ENCODE measurements around the gene GP9.

GP9 gene

GRCh38 chr3:129031476-129032215 is 28.9 kb upstream of the GP9 start:
- Histone ChIP-seq H3K4me3 (ENCODE audit: low read depth, low read length) (no peak overlapping the region), H3K27me3 (replicated peaks) (no peaks in the 10 kb centered on the region), H3K27ac (no peak overlapping the region), H3K36me3 (replicated peaks) (no peaks in the 10 kb centered on the region)
- TF ChIP-seq, protein P1, sequence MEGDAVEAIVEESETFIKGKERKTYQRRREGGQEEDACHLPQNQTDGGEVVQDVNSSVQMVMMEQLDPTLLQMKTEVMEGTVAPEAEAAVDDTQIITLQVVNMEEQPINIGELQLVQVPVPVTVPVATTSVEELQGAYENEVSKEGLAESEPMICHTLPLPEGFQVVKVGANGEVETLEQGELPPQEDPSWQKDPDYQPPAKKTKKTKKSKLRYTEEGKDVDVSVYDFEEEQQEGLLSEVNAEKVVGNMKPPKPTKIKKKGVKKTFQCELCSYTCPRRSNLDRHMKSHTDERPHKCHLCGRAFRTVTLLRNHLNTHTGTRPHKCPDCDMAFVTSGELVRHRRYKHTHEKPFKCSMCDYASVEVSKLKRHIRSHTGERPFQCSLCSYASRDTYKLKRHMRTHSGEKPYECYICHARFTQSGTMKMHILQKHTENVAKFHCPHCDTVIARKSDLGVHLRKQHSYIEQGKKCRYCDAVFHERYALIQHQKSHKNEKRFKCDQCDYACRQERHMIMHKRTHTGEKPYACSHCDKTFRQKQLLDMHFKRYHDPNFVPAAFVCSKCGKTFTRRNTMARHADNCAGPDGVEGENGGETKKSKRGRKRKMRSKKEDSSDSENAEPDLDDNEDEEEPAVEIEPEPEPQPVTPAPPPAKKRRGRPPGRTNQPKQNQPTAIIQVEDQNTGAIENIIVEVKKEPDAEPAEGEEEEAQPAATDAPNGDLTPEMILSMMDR (IDR thresholded peaks at IDR 0.05; ENCODE audit: low read depth, low read length, missing control alignments): no peak
- in situ Hi-C loops (cut with HindIII; ENCODE audit: low pct_ligation_motif_present, low sequenced_read_pairs): no loop called here
- no peak for DNase-seq

- Histone ChIP-seq H3K27ac (no peak overlapping the region), H3K27me3 (replicated peaks) (no peaks in the 10 kb centered on the region), H3K4me3 (ENCODE audit: low read depth, low read length) (no peak overlapping the region), H3K36me3 (replicated peaks) (no peaks in the 10 kb centered on the region)
- in situ Hi-C loops (cut with HindIII; ENCODE audit: low pct_ligation_motif_present, low sequenced_read_pairs): no loop called here
- TF ChIP-seq, protein P1 (IDR thresholded peaks at IDR 0.05; ENCODE audit: low read depth, low read length, missing control alignments): no peak
- DNase-seq: no peak
Observed at GRCh38 chr3:129032716-129033115, 27.9 kb upstream of the GP9 start.

GRCh38 chr3:129033151-129033550 is 27.4 kb upstream of the GP9 start:
- TF ChIP-seq, protein P1 (IDR thresholded peaks at IDR 0.05; ENCODE audit: low read depth, low read length, missing control alignments): no peak
- no peak overlapping the region for H3K27ac ChIP-seq
- no peaks in the 10 kb centered on the region for H3K36me3 ChIP-seq (replicated peaks)
- in situ Hi-C loops (cut with HindIII; ENCODE audit: low pct_ligation_motif_present, low sequenced_read_pairs): no loop called here
- DNase-seq: no peak
- no peaks in the 10 kb centered on the region for H3K27me3 ChIP-seq (replicated peaks)
- no peak overlapping the region for H3K4me3 ChIP-seq (ENCODE audit: low read depth, low read length)

- Histone ChIP-seq H3K27ac (no peak overlapping the region), H3K4me3 (ENCODE audit: low read depth, low read length) (no peak overlapping the region), H3K27me3 (replicated peaks) (peaks cover 3% of the 10 kb centered on the region), H3K36me3 (replicated peaks) (no peaks in the 10 kb centered on the region)
- TF ChIP-seq, protein P1 (IDR thresholded peaks at IDR 0.05; ENCODE audit: low read depth, low read length, missing control alignments): no peak
- no peak for DNase-seq
- in situ Hi-C loops (cut with HindIII; ENCODE audit: low pct_ligation_motif_present, low sequenced_read_pairs): no loop called here
Observed at GRCh38 chr3:129033633-129034321, 26.8 kb upstream of the GP9 start.

DNA sequence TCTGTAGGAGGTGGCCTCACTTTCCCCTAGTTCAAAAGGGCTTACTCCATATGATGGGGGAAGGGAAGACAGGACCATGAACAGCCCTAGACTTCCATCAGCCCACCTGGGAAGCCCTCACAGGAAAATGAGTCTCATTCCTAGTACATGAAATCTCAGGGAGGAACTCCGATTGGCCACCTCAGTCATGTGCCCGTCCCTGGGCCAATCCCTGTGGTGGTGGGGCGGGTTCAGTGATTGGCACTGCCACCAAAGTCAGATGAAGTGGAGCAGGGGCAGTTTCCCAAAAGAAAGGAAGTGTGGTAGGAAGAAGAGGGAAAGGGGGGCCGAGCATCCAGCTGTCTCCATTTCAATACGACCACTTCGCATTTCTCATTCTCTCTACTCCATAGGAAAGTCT is 25.9 kb upstream of the GP9 start:
- no peak for DNase-seq
- in situ Hi-C loops (cut with HindIII; ENCODE audit: low pct_ligation_motif_present, low sequenced_read_pairs): no loop called here
- TF ChIP-seq, protein P1 (IDR thresholded peaks at IDR 0.05; ENCODE audit: low read depth, low read length, missing control alignments): no peak
- Histone ChIP-seq H3K36me3 (replicated peaks) (no peaks in the 10 kb centered on the region), H3K4me3 (ENCODE audit: low read depth, low read length) (no peak overlapping the region), H3K27ac (no peak overlapping the region), H3K27me3 (replicated peaks) (peaks cover 12% of the 10 kb centered on the region)
